Activated CD4-positive, alpha-beta T cell treated with anti-CD3 and anti-CD28 coated beads, Interleukin-10, Interleukin-2, amounts not matched to agents 100 ng/mL and 50 ng/mL, durations not matched to agents 16 hours and 8 hours (primary cell): ENCODE results near the gene EZH2.

Experiments
- DNase-seq: peaks from one replicate; pipeline ENCODE4 v3.0.0-alpha.2; 2020

The EZH2 gene

DNA sequence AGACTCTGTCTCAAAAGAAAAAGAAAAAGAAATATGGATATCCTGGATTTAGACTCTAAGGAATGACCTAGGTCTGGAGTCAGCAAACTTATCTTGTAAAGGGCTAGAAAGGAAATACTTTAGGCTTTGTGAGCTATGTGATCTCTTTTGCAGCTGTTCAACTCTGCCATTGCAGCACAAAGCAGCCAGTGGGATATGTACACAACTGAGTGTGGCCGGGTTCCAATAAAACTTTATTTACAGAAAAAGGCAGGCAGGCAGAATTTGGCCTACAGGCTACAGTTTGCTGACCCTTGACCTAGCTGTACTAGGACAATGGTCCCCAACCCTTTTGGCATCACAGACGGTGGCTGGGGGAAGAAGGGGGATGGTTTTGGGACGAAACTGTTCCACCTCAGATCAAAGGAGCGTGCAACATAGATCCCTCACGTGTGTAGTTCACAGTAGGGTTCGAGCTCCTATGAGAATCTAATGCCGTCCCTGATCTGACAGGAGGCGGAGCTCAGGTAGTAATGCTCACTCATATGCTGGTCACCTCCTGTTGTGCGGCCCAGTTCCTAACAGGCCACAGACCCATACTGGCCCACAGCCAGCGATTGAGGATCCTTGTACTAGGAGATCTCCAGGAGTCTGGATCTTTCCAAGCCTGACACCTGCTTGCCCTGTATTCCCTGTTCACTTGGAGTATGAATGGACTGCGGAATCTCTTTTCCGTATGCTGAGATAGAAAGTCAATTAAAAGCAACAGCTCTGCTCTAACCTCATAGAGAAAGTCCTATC, 122.4 kb downstream of the EZH2 start:
- DNase-seq = no peak
